ENCODE data around the gene DCTN3. TPM values are rescaled to one million over a fixed set of nuclear protein-coding genes. Genes with fewer than 3 reads are reported as not detected.
A peak's percentile ranks its signal among the peaks of the same experiment; 100 is the strongest.

Gene DCTN3
- total and polyA plus RNA-seq, 2 donors (not counting 1 experiment from before 2014, with no cell fraction given), result 106 to 157 TPM

DNA sequence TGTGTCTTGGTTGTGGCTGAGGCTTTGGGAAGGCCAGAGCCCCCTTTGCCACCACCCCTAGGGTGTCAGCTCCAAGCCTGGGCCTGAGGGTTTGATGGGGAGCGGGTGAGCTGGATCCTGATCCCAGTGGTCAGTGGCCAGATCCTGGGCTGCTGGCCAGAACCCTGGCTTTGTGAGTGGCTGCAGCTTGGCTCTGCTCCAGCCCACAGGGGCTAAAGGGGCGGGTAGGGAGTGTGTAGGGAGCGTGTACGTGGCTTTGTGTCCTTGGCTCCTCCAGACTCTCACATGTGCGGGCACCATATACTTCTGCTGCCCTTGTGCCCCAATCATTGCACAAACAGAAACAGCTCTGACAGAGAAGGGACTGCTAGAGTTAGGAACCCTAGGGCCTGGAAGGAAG lies 30.5 kb upstream of the DCTN3 start:
- H3K4me3 ChIP-seq (replicated peaks in 1 of 4; ENCODE audit: control extremely low read depth in 1 of 4, insufficient read depth in 1 of 4, low read depth in 3 of 4, low read length in 4 of 4), result peak overlapping the region in 1 of 4 experiments; percentile 55
- no peak overlapping the region for H2AFZ ChIP-seq (ENCODE audit: low read length)
- peaks cover 38% of the 10 kb centered on the region for H3K4me1 ChIP-seq (ENCODE audit: control insufficient read depth, extremely low read depth, insufficient read depth, low read length)
- no peaks in the 10 kb centered on the region for H3K27me3 ChIP-seq (ENCODE audit: control insufficient read depth, insufficient read depth, low read length)
- peaks cover 6% of the 10 kb centered on the region for H3K36me3 ChIP-seq (ENCODE audit: control insufficient read depth, insufficient read depth, low read length)
- peak; percentile 46 to 61 for DNase-seq (ENCODE audit: low read depth in 2 of 2)
- H3K9ac ChIP-seq (ENCODE audit: insufficient read depth, low read length), result no peak overlapping the region
- no peak for TF ChIP-seq EZH2 (IDR thresholded peaks at IDR 0.05; ENCODE audit: low read length, missing control alignments)
- TF ChIP-seq, protein P1, sequence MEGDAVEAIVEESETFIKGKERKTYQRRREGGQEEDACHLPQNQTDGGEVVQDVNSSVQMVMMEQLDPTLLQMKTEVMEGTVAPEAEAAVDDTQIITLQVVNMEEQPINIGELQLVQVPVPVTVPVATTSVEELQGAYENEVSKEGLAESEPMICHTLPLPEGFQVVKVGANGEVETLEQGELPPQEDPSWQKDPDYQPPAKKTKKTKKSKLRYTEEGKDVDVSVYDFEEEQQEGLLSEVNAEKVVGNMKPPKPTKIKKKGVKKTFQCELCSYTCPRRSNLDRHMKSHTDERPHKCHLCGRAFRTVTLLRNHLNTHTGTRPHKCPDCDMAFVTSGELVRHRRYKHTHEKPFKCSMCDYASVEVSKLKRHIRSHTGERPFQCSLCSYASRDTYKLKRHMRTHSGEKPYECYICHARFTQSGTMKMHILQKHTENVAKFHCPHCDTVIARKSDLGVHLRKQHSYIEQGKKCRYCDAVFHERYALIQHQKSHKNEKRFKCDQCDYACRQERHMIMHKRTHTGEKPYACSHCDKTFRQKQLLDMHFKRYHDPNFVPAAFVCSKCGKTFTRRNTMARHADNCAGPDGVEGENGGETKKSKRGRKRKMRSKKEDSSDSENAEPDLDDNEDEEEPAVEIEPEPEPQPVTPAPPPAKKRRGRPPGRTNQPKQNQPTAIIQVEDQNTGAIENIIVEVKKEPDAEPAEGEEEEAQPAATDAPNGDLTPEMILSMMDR (conservative IDR thresholded peaks at IDR 0.05 in 1 of 2, IDR thresholded peaks at IDR 0.05 in 1 of 2; ENCODE audit: low read depth in 1 of 2, low read length in 2 of 2), result no peak
- H3K79me2 ChIP-seq (ENCODE audit: control insufficient read depth, insufficient read depth, low read length), result peaks cover 10% of the 10 kb centered on the region
- H3K4me2 ChIP-seq (ENCODE audit: extremely low read depth, insufficient read depth, low read length), result peak overlapping the region; percentile 93
- H3K27ac ChIP-seq (ENCODE audit: insufficient read depth, low read length), result no peak overlapping the region
- H3K9me3 ChIP-seq (ENCODE audit: control insufficient read depth, insufficient read depth, low read depth, low read length), result no peaks in the 10 kb centered on the region
- H4K20me1 ChIP-seq (ENCODE audit: control insufficient read depth, extremely low read depth, insufficient read depth, low read length), result no peaks in the 10 kb centered on the region

- peaks cover 30% of the 10 kb centered on the region for H3K4me1 ChIP-seq (ENCODE audit: control insufficient read depth, extremely low read depth, insufficient read depth, low read length)
- H3K9ac ChIP-seq (ENCODE audit: insufficient read depth, low read length), result no peak overlapping the region
- no peak for DNase-seq (ENCODE audit: low read depth in 2 of 2)
- no peak overlapping the region for H3K4me3 ChIP-seq (replicated peaks in 1 of 4; ENCODE audit: control extremely low read depth in 1 of 4, insufficient read depth in 1 of 4, low read depth in 3 of 4, low read length in 4 of 4)
- H3K4me2 ChIP-seq (ENCODE audit: extremely low read depth, insufficient read depth, low read length), result no peak overlapping the region
- H3K9me3 ChIP-seq (ENCODE audit: control insufficient read depth, insufficient read depth, low read depth, low read length), result no peaks in the 10 kb centered on the region
- no peaks in the 10 kb centered on the region for H4K20me1 ChIP-seq (ENCODE audit: control insufficient read depth, extremely low read depth, insufficient read depth, low read length)
- H2AFZ ChIP-seq (ENCODE audit: low read length), result no peak overlapping the region
- H3K27me3 ChIP-seq (ENCODE audit: control insufficient read depth, insufficient read depth, low read length), result no peaks in the 10 kb centered on the region
- TF ChIP-seq, protein P1 (conservative IDR thresholded peaks at IDR 0.05 in 1 of 2, IDR thresholded peaks at IDR 0.05 in 1 of 2; ENCODE audit: low read depth in 1 of 2, low read length in 2 of 2), result no peak
- TF ChIP-seq EZH2 (IDR thresholded peaks at IDR 0.05; ENCODE audit: low read length, missing control alignments), result no peak
- no peak overlapping the region for H3K27ac ChIP-seq (ENCODE audit: insufficient read depth, low read length)
- peaks cover 6% of the 10 kb centered on the region for H3K36me3 ChIP-seq (ENCODE audit: control insufficient read depth, insufficient read depth, low read length)
- H3K79me2 ChIP-seq (ENCODE audit: control insufficient read depth, insufficient read depth, low read length), result peaks cover 10% of the 10 kb centered on the region
These were observed 28.4 kb upstream of the DCTN3 start for GRCh38 chr9:34648673-34649072.

DNA sequence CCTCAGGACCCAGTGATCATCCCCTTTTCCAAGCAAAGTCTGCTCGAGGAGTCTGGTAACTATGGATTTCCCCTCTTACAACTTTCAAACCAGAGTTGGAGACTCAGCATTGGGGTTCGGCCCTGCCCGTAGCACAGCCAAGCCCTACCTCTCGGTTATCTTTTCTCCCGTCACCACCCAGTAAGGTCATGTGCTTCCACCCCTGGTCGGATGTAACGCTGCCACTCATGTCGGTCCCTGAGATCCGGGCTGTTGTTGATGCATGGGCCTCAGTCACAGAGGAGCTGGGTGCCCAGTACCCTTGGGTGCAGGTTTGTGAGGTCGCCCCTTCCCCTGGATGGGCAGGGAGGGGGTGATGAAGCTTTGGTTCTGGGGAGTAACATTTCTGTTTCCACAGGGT lies 27.4 kb upstream of the DCTN3 start:
- Histone ChIP-seq H3K9me3 (ENCODE audit: control insufficient read depth, insufficient read depth, low read depth, low read length) (no peaks in the 10 kb centered on the region), H3K9ac (ENCODE audit: insufficient read depth, low read length) (no peak overlapping the region), H3K79me2 (ENCODE audit: control insufficient read depth, insufficient read depth, low read length) (peaks cover 10% of the 10 kb centered on the region), H3K27ac (ENCODE audit: insufficient read depth, low read length) (no peak overlapping the region), H3K4me1 (ENCODE audit: control insufficient read depth, extremely low read depth, insufficient read depth, low read length) (peaks cover 23% of the 10 kb centered on the region), H4K20me1 (ENCODE audit: control insufficient read depth, extremely low read depth, insufficient read depth, low read length) (no peaks in the 10 kb centered on the region), H3K4me2 (ENCODE audit: extremely low read depth, insufficient read depth, low read length) (peak overlapping the region; percentile 99), H2AFZ (ENCODE audit: low read length) (no peak overlapping the region), H3K27me3 (ENCODE audit: control insufficient read depth, insufficient read depth, low read length) (no peaks in the 10 kb centered on the region), H3K4me3 (replicated peaks in 1 of 4; ENCODE audit: control extremely low read depth in 1 of 4, insufficient read depth in 1 of 4, low read depth in 3 of 4, low read length in 4 of 4) (peak overlapping the region; percentile 73 to 89 (median 82)), H3K36me3 (ENCODE audit: control insufficient read depth, insufficient read depth, low read length) (peaks cover 6% of the 10 kb centered on the region)
- DNase-seq (ENCODE audit: low read depth in 2 of 2), result no peak
- TF ChIP-seq, protein P1 (conservative IDR thresholded peaks at IDR 0.05 in 1 of 2, IDR thresholded peaks at IDR 0.05 in 1 of 2; ENCODE audit: low read depth in 1 of 2, low read length in 2 of 2), result no peak
- no peak for TF ChIP-seq EZH2 (IDR thresholded peaks at IDR 0.05; ENCODE audit: low read length, missing control alignments)

All from fibroblast of lung (primary cell).